K562 (cell line): ENCODE results near the gene AFF1. TPM values are rescaled to one million over a fixed set of nuclear protein-coding genes. Genes with fewer than 3 reads are reported as not detected.

Experiments used
- ATAC-seq: fragments of 200-7000 bp; cut with Tn5 transposase; 3 replicates; pipeline ENCODE4 v1.9.1; 2020; ENCODE audit warnings: moderate library complexity
- BruUV-seq: library from RNA; stranded (reverse); fragments of 400-500 nt; replicated peaks from 2 replicates; lab custom pipeline; 2021; lab: Mats Ljungman, UMichigan
- CTCF ChIA-PET: fragments of 300-600 bp; formaldehyde crosslinking; extraction: SDS; loops from one replicate; lab custom pipeline; 2021; ENCODE audit warnings: low intra/inter-chr PET ratio; lab: Yijun Ruan, JAX
- POLR2A ChIA-PET: fragments of 300-600, 350-650 bp; sonication (Branson Sonifier 250); formaldehyde crosslinking; extraction: SDS; loops from one replicate; lab custom pipeline; 2021; ENCODE audit warnings: antibody characterized with exemption, inconsistent platforms; lab: Yijun Ruan, JAX
- DNase-seq, 4 experiments: peaks; one replicate each; pipeline versions ENCODE4 v3.0.0 to v3.0.0-alpha.2; 2011 to 2018; ENCODE audit warnings: low spot score in 3 of 4, mixed read lengths in 3 of 4; ENCODE audit errors: extremely low read depth in 1 of 4
- FAIRE-seq: peaks from 2 replicates; lab custom pipeline; 2011; peaks lifted over from hg19 to GRCh38; lab: Jason Lieb, UNC
- H2AFZ ChIP-seq: 2 replicates; pipeline ENCODE4 v1.6.0; 2011; ENCODE audit warnings: low read depth, low read length, control low read depth, inconsistent platforms
- H3K27ac ChIP-seq: fragments of 200-600 bp; 3 replicates; pipeline ENCODE4 v1.8.0; 2011; ENCODE audit warnings: low read depth, mild to moderate bottlenecking, control low read depth, inconsistent platforms, low read length, moderate library complexity, mixed read lengths; ENCODE audit errors: extremely low read depth
- H3K27me3 ChIP-seq, 2 experiments: fragments of 300-600 bp in 1 of 2; 2 replicates in 1 of 2; 3 replicates in 1 of 2; pipeline versions ENCODE4 v1.6.0 to v1.8.0; 2011; ENCODE audit warnings: inconsistent platforms in 2 of 2, low read length in 2 of 2, mild to moderate bottlenecking in 1 of 2, mixed read lengths in 1 of 2, moderate library complexity in 1 of 2; ENCODE audit not compliant: control insufficient read depth in 2 of 2, insufficient read depth in 2 of 2
- H3K36me3 ChIP-seq: fragments of 300-600 bp; 3 replicates; pipeline ENCODE4 v1.8.0; 2011; ENCODE audit warnings: mild to moderate bottlenecking, low read length, inconsistent platforms; ENCODE audit not compliant: control insufficient read depth, insufficient read depth
- H3K4me1 ChIP-seq, 2 experiments: fragments of 200-600 bp in 1 of 2; replicated peaks in 1 of 2; 2 replicates in 1 of 2; 3 replicates in 1 of 2; pipeline versions ENCODE4 v1.5.1 to v1.8.0; 2011; ENCODE audit warnings: inconsistent platforms in 2 of 2, low read length in 2 of 2, mild to moderate bottlenecking in 1 of 2, mixed read lengths in 1 of 2, moderate library complexity in 1 of 2; ENCODE audit not compliant: control insufficient read depth in 2 of 2, insufficient read depth in 2 of 2
- H3K4me2 ChIP-seq: 2 replicates; pipeline ENCODE4 v1.6.1; 2011; ENCODE audit warnings: low read length, control low read depth, inconsistent platforms, mixed read lengths; ENCODE audit not compliant: insufficient read depth
- H3K4me3 ChIP-seq: fragments of 200-600 bp; sonication (generic), shearing (Covaris generic); 2 replicates; pipeline ENCODE4 v1.5.1; 2016; ENCODE audit warnings: control low read depth, inconsistent platforms
- H3K79me2 ChIP-seq: fragments of 200-600 bp; 3 replicates; pipeline ENCODE4 v1.8.0; 2011; ENCODE audit warnings: low read length, inconsistent platforms; ENCODE audit not compliant: control insufficient read depth, insufficient read depth
- H3K9ac ChIP-seq, 2 experiments: 2 replicates each; pipeline versions ENCODE4 v1.6.0 to v1.6.1; 2011; ENCODE audit warnings: low read depth in 2 of 2, low read length in 2 of 2, control low read depth in 1 of 2, inconsistent platforms in 1 of 2, mild to moderate bottlenecking in 1 of 2, mixed read lengths in 1 of 2; ENCODE audit not compliant: insufficient read depth in 1 of 2
- H3K9me1 ChIP-seq: one replicate; pipeline ENCODE4 v1.6.0; 2011; ENCODE audit warnings: inconsistent platforms, mild to moderate bottlenecking, low read length, moderate library complexity; ENCODE audit not compliant: control insufficient read depth, insufficient read depth
- H3K9me3 ChIP-seq: replicated peaks from 2 replicates; pipeline ENCODE4 v1.5.1; 2011; ENCODE audit warnings: low read depth, low read length, inconsistent platforms; ENCODE audit not compliant: control insufficient read depth, insufficient read depth
- H4K20me1 ChIP-seq: replicated peaks from 2 replicates; pipeline ENCODE4 v1.6.1; 2011; ENCODE audit warnings: low read length, inconsistent platforms, mixed read lengths; ENCODE audit not compliant: control insufficient read depth, insufficient read depth
- CLOCK ChIP-seq: fragments of 250-450 bp; sonication (Bioruptor Pico); IDR thresholded peaks from 2 replicates; pipeline ENCODE4 v1.4.0; 2020; ENCODE audit warnings: mild to moderate bottlenecking, moderate library complexity, borderline replicate concordance
- ESRRB ChIP-seq: fragments of 250-450 bp; sonication (Bioruptor Pico); IDR thresholded peaks from 2 replicates; pipeline ENCODE4 v1.5.0; 2020; ENCODE audit warnings: mild to moderate bottlenecking, moderate library complexity, borderline replicate concordance
- ID3 ChIP-seq, 2 experiments: fragments of 250-450 bp in 1 of 2; fragments of 450-650 bp in 1 of 2; sonication (Bioruptor Pico) in 1 of 2; IDR thresholded peaks; 2 replicates each; pipeline versions ENCODE4 v1.6.1 to v1.8.0; 2016 to 2021; ENCODE audit warnings: mild to moderate bottlenecking in 2 of 2, moderate library complexity in 2 of 2, missing compliant biosample characterization in 1 of 2, missing genetic modification characterization in 1 of 2
- MAZ ChIP-seq, 2 experiments: fragments of 450-650 bp in 1 of 2; sonication (generic) in 1 of 2; formaldehyde crosslinking; IDR thresholded peaks in 1 of 2; conservative IDR thresholded peaks in 1 of 2; 2 replicates each; pipeline versions ENCODE4 v1.4.0 to v1.5.0; 2020; ENCODE audit warnings: mild to moderate bottlenecking in 1 of 2, missing genetic modification reagents in 1 of 2
- MXD1 ChIP-seq: fragments of 250-450 bp; sonication (Bioruptor Pico); IDR thresholded peaks from 2 replicates; pipeline ENCODE4 v1.8.0; 2021; ENCODE audit warnings: borderline replicate concordance, mild to moderate bottlenecking, moderate library complexity; ENCODE audit not compliant: poor library complexity, severe bottlenecking
- NR3C1 ChIP-seq: sonication (generic); formaldehyde crosslinking; IDR thresholded peaks from 2 replicates; pipeline ENCODE4 v1.8.1; 2022; ENCODE audit warnings: missing genetic modification reagents
- PTTG1 ChIP-seq: fragments of 450-650 bp; IDR thresholded peaks from 2 replicates; pipeline ENCODE4 v1.6.1; 2016; ENCODE audit warnings: low read depth, mild to moderate bottlenecking, missing genetic modification characterization, missing compliant biosample characterization
- SETDB1 ChIP-seq: IDR thresholded peaks from one replicate; pipeline ENCODE4 v1.6.1; 2012; ENCODE audit warnings: low read length, control low read depth, inconsistent platforms
- SRSF1 ChIP-seq: fragments of 200-400 bp; formaldehyde crosslinking; IDR thresholded peaks from 2 replicates; pipeline ENCODE4 v1.6.1; 2017; ENCODE audit warnings: mild to moderate bottlenecking, low read depth, low read length, moderate library complexity
- ZZZ3 ChIP-seq: fragments of 450-650 bp; IDR thresholded peaks from 2 replicates; pipeline ENCODE4 v1.6.1; 2016; ENCODE audit warnings: antibody characterized with exemption, mild to moderate bottlenecking, moderate library complexity
- WGBS: fragments of 100-300 bp; shearing (Covaris generic); methylation state at CpG from one replicate; pipeline ENCODE4 v1.1.6; 2016; ENCODE audit warnings: low coverage, mixed read lengths; ENCODE audit not compliant: insufficient coverage; ENCODE audit errors: missing lambda C conversion rate; 5-methylcytosine and 5-hydroxymethylcytosine counted together
- in situ Hi-C: fragments of 300-500 bp; cut with MboI; formaldehyde crosslinking; loops from 4 replicates; pipeline ENCODE4 v1.15.0; 2018; ENCODE audit warnings: inconsistent platforms, mixed read lengths
- intact Hi-C: fragments of 100-400 bp; cut with micrococcal nuclease; formaldehyde crosslinking; loops from 2 replicates; pipeline ENCODE4 v1.14.2; 2022
- polyA plus RNA-seq, 8 experiments: library from polyadenylated mRNA; depleted of rRNA in 4 of 8; stranded (reverse) in 5 of 8; unstranded in 3 of 8; fragments of >200 nt; fragmentation: Nextera tagmentation in 2 of 8; fragmentation: Illumina TruSeq in 1 of 8; extraction: Ambion mirVana in 2 of 8; extraction: Trizol in 1 of 8; gene quantifications; 2 replicates each; pipeline versions ENCODE4 v1.2.1 to v1.2.3, GENCODE V29; 2011 to 2014; ENCODE audit warnings: inconsistent platforms in 1 of 8, missing spikeins in 1 of 8
- total RNA-seq, 7 experiments: library from RNA; depleted of rRNA in 6 of 7; stranded (reverse); fragments of >200 nt in 6 of 7; fragmentation: Illumina TruSeq in 2 of 7; extraction: Trizol in 2 of 7; gene quantifications; 2 replicates each; pipeline versions ENCODE4 v1.2.1 to v1.2.3, GENCODE V29; 2011 to 2021; ENCODE audit warnings: low replicate concordance in 1 of 7

The AFF1 gene
- total and polyA plus RNA-seq, 9 of the 15 experiments (the other 6 are each of a cell fraction or from before 2014, with no cell fraction given), result 4.1 to 47.5 (median 17.2) TPM

GRCh38 chr4:87117051-87117731 lies 182.4 kb downstream of the AFF1 start:
- Histone ChIP-seq H3K27ac (no peak overlapping the region), H3K9ac (no peak overlapping the region; a peak in 1 of 4 replicates), H3K4me2 (no peak overlapping the region), H2AFZ (no peak overlapping the region), H3K36me3 (peaks cover 89% of the 10 kb centered on the region), H3K27me3 (no peaks in the 10 kb centered on the region), H3K79me2 (no peaks in the 10 kb centered on the region; the same call in 2 of the 3 replicates), H4K20me1 (no peaks in the 10 kb centered on the region), H3K4me1 (peaks cover 0 to 4% of the 10 kb centered on the region in 2 experiments; a peak in 3 of 5 replicates), H3K9me1 (no peaks in the 10 kb centered on the region), H3K4me3 (no peak overlapping the region), H3K9me3 (no peaks in the 10 kb centered on the region)
- intact Hi-C loops (no loop called here), in situ Hi-C loops (loop anchor here (25.0 kb wide), 1 partner anchor 605 kb away; no protein-coding TSS in a partner anchor)
- no peak for ATAC-seq
- TF ChIP-seq SRSF1 (no peak), ZZZ3 (no peak), ID3 (CRISPR knock-in tag; IDR thresholded peaks at IDR 0.05) (no peak), ID3 (tag; IDR thresholded peaks at IDR 0.05) (no peak), PTTG1 (tag) (no peak), CLOCK (CRISPR knock-in tag) (no peak), MXD1 (CRISPR knock-in tag) (no peak), MAZ (CRISPR knock-in tag; conservative IDR thresholded peaks at IDR 0.05 in 1 of 2, IDR thresholded peaks at IDR 0.05 in 1 of 2) (no peak), NR3C1 (CRISPR knock-in tag) (no peak), SETDB1 (no peak), ESRRB (CRISPR knock-in tag) (no peak)
- no peak for FAIRE-seq
- ChIA-PET CTCF (interaction anchor here (1.0 kb wide), 1 partner anchor 621 kb away, joined by 3 read pairs; no protein-coding TSS in a partner anchor), POLR2A (interaction anchor here (0.8 to 1.5 kb wide), 3 partner anchors 14 to 111 kb away, joined by 3 read pairs; no protein-coding TSS in a partner anchor)
- WGBS, result 94% methylated on average over 8 of the region's 8 CpGs
- BruUV-seq, result no TSS peak
- no peak for DNase-seq
